Peyer's patch (tissue), 4 donors: ENCODE measurements around the gene MT2A. TPM values are rescaled to one million over a fixed set of nuclear protein-coding genes. Genes with fewer than 3 reads are reported as not detected.
A peak's percentile ranks its signal among the peaks of the same experiment; 100 is the strongest.
"Not testable (repeated sequence)": the region's sequence is repeated elsewhere in the genome, so short reads cannot be mapped to it uniquely, and the experiment has no call there.

Experiments used
- DNase-seq, 3 donors: peaks; one replicate each; pipeline ENCODE4 v3.0.0-alpha.2; 2017 to 2019
- H3K27ac ChIP-seq, 4 donors: fragments of 200-600 bp; sonication (generic); one replicate each; pipeline ENCODE4 v1.5.1; 2016 to 2019
- H3K27me3 ChIP-seq, 2 donors: fragments of 200-600 bp; sonication (generic); one replicate each; pipeline ENCODE4 v1.5.1; 2019
- H3K36me3 ChIP-seq, 3 donors: fragments of 200-600 bp; sonication (generic); one replicate each; pipeline ENCODE4 v1.5.1; 2016 to 2019
- H3K4me1 ChIP-seq, 4 donors: fragments of 200-600 bp; sonication (generic); one replicate each; pipeline ENCODE4 v1.5.1; 2016 to 2019
- H3K4me3 ChIP-seq, 4 donors: fragments of 200-600 bp; sonication (generic); 1 replicate in 3 of 4; 2 replicates in 1 of 4; pipeline ENCODE4 v1.5.1; 2016 to 2019; ENCODE audit warnings: mild to moderate bottlenecking in 1 of 4
- H3K9me3 ChIP-seq, 4 donors: fragments of 200-600 bp; sonication (generic); one replicate each; pipeline ENCODE4 v1.5.1; 2016 to 2019; ENCODE audit warnings: mild to moderate bottlenecking in 1 of 4
- CTCF ChIP-seq, 6 experiments: fragments of 450-650 bp in 4 of 6; fragments of 200-600 bp in 2 of 6; sonication (generic) in 1 of 6; IDR thresholded peaks; one replicate each; pipeline ENCODE4 v1.5.1; 2017 to 2019; ENCODE audit warnings: antibody characterized with exemption in 6 of 6, mild to moderate bottlenecking in 3 of 6, moderate library complexity in 1 of 6
- POLR2A ChIP-seq, 2 donors: fragments of 450-650 bp; IDR thresholded peaks; one replicate each; pipeline ENCODE4 v1.5.1; 2017; ENCODE audit warnings: antibody characterized with exemption in 2 of 2, mild to moderate bottlenecking in 2 of 2, moderate library complexity in 2 of 2
- total RNA-seq, 4 donors: library from RNA; depleted of rRNA; stranded (reverse); fragments of >200 nt; gene quantifications; one replicate each; pipeline ENCODE4 v1.1.0, GENCODE V29; 2016

MT2A gene
- total RNA-seq, 4 donors from 2014 or later = 33.2 to 1,072 (median 216) TPM

DNA sequence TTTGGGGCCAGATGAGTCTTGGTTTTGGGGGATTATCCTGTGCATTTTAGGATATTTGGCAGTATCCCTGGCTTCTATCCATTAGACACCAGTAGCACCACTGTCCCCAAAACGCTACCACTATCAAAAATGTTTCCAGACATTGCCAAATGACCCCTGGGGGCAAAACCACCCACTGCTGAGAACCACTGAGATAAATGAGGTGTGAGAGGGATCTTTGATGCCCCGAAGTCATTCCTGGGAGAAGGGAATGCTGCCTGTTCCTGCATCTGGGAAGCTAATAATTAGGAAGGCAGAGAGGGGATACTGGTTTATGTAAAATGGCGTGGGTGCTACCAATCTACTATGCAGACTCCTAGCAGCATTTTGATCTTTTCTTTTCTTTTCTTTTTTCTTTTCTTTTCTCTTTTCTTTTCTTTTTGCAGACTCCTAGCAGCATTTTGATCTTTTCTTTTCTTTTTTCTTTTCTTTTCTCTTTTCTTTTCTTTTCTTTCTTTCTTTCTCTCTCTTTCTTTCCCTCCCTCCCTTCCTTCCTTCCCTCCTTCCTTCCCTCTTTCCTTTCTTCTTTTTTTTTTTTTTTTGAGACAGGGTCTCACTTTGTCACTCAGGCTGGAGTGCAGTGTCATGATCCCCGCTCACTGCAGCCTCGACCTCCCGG is 27.9 kb upstream of the MT2A start:
- no peaks in the 10 kb centered on the region for H3K27me3 ChIP-seq
- H3K9me3 ChIP-seq = no peaks in the 10 kb centered on the region
- TF ChIP-seq POLR2A (IDR thresholded peaks at IDR 0.05) (no peak), CTCF (IDR thresholded peaks at IDR 0.05) (no peak)
- no peaks in the 10 kb centered on the region for H3K36me3 ChIP-seq
- H3K4me3 ChIP-seq = no peak overlapping the region
- H3K4me1 ChIP-seq = no peaks in the 10 kb centered on the region
- DNase-seq = peak in 1 of 3 donors; percentile 8
- no peak overlapping the region for H3K27ac ChIP-seq

GRCh38 chr16:56582911-56583310 is 25.5 kb upstream of the MT2A start:
- DNase-seq = not testable (repeated sequence)

DNA sequence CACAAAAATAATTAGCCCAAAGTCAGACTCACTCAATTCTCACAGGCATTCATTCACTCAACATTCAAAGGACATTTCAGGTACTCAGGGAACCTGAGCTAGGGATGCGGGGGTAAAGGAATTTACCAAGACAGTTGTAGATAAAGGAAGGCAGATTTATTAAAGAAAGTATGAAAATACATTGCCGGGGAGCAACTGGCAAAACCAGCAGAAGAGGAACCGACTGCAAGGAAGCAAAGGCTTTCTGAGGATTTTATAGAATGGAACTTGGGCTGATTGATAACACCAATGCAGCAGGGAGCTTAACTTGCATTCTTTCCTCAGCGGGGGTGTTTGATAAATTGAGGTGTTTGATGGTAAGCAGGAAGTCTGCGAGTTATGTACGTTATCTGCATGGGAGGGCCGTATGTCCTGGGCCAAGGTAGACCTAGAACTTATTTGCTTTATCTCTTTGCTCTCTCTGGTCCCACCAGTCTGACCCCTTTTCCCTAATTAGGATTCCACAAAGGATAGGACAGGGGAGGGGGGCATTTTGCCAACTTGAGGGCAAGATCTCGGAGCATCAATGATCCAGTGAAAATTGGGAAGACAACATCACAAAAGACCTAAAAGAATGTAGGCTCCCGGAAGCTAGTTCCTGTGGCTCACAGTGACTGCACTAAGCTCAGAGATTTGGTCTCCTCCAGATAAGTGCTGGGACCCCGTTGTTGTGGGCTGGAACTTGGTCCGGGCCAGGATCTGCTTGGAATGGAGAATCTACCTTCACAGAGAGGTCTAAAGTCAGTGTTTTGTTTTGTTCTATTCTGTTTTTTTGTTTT is 24.8 kb upstream of the MT2A start:
- DNase-seq = peak in 1 of 3 donors; percentile 3
- Histone ChIP-seq H3K4me3 (no peak overlapping the region), H3K4me1 (no peaks in the 10 kb centered on the region), H3K27ac (no peak overlapping the region), H3K36me3 (no peaks in the 10 kb centered on the region), H3K27me3 (no peaks in the 10 kb centered on the region), H3K9me3 (no peaks in the 10 kb centered on the region)
- TF ChIP-seq CTCF (IDR thresholded peaks at IDR 0.05) (no peak), POLR2A (IDR thresholded peaks at IDR 0.05) (no peak)

More at GRCh38 chr16:56582911-56583310, 25.5 kb upstream of the MT2A start:
- H3K27me3 ChIP-seq, H3K4me3 ChIP-seq, H3K9me3 ChIP-seq, H3K4me1 ChIP-seq, H3K36me3 ChIP-seq, H3K27ac ChIP-seq: not testable (repeated sequence)

DNA sequence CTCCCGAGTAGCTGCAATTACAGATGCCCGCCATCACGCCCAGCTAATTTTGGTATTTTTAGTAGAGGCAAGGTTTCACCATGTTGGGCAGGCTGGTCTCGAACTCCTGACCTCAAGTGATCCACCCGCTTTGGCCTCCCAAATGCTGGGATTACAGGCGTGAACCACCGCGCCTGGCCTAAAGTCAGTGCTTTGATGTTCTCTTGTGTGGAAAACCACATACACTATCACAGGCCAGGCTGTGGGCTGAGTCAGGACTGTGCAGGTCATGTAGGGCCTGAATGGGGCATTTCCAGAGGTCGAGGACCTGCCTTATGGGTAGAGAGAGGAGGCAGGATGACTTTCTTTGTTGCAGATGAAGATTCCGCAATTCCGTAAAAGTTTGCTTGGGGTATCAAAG is 24.1 kb upstream of the MT2A start:
- peaks cover 0 to 5% of the 10 kb centered on the region in 2 donors for H3K27me3 ChIP-seq
- peak in 1 of 3 donors; percentile 18 for DNase-seq
- no peaks in the 10 kb centered on the region for H3K36me3 ChIP-seq
- no peak overlapping the region for H3K4me3 ChIP-seq
- no peak overlapping the region for H3K27ac ChIP-seq
- TF ChIP-seq POLR2A (IDR thresholded peaks at IDR 0.05) (no peak), CTCF (IDR thresholded peaks at IDR 0.05) (no peak)
- H3K4me1 ChIP-seq = peaks cover 0 to 6% (median under 1%) of the 10 kb centered on the region in 4 donors
- no peaks in the 10 kb centered on the region for H3K9me3 ChIP-seq

- H3K27ac ChIP-seq = no peak overlapping the region
- no peak for TF ChIP-seq CTCF (IDR thresholded peaks at IDR 0.05)
- TF ChIP-seq POLR2A (IDR thresholded peaks at IDR 0.05) = no peak
- peaks cover 0 to 12% (median 2%) of the 10 kb centered on the region in 4 donors for H3K4me1 ChIP-seq
- peak overlapping the region in 2 of 4 donors; percentile 52 to 54 for H3K4me3 ChIP-seq
- H3K9me3 ChIP-seq = no peaks in the 10 kb centered on the region
- DNase-seq = peak in 1 of 3 donors; percentile 18
- H3K27me3 ChIP-seq = peaks cover 0 to 10% of the 10 kb centered on the region in 2 donors
- H3K36me3 ChIP-seq = no peaks in the 10 kb centered on the region
These were observed 19.6 kb upstream of the MT2A start for GRCh38 chr16:56588781-56589140.
